ENCODE results near the gene TSPAN18.

TSPAN18 gene, protein sequence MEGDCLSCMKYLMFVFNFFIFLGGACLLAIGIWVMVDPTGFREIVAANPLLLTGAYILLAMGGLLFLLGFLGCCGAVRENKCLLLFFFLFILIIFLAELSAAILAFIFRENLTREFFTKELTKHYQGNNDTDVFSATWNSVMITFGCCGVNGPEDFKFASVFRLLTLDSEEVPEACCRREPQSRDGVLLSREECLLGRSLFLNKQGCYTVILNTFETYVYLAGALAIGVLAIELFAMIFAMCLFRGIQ

GRCh38 chr11:44726283-44727113, at the start of gene TSPAN18:
Gene TSPAN18 (plus strand): TSS chr11:44726962. CDS start chr11:44906417, 179,455 bp downstream.
- TF ChIP-seq, protein P1, sequence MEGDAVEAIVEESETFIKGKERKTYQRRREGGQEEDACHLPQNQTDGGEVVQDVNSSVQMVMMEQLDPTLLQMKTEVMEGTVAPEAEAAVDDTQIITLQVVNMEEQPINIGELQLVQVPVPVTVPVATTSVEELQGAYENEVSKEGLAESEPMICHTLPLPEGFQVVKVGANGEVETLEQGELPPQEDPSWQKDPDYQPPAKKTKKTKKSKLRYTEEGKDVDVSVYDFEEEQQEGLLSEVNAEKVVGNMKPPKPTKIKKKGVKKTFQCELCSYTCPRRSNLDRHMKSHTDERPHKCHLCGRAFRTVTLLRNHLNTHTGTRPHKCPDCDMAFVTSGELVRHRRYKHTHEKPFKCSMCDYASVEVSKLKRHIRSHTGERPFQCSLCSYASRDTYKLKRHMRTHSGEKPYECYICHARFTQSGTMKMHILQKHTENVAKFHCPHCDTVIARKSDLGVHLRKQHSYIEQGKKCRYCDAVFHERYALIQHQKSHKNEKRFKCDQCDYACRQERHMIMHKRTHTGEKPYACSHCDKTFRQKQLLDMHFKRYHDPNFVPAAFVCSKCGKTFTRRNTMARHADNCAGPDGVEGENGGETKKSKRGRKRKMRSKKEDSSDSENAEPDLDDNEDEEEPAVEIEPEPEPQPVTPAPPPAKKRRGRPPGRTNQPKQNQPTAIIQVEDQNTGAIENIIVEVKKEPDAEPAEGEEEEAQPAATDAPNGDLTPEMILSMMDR (IDR thresholded peaks at IDR 0.05; ENCODE audit: control insufficient read depth, extremely low read depth, insufficient read depth), result no peak
- no peak for DNase-seq (ENCODE audit: low read depth)
- H3K4me3 ChIP-seq (ENCODE audit: low read depth, low read length), result no peak within 1 kb of the TSS

DNA sequence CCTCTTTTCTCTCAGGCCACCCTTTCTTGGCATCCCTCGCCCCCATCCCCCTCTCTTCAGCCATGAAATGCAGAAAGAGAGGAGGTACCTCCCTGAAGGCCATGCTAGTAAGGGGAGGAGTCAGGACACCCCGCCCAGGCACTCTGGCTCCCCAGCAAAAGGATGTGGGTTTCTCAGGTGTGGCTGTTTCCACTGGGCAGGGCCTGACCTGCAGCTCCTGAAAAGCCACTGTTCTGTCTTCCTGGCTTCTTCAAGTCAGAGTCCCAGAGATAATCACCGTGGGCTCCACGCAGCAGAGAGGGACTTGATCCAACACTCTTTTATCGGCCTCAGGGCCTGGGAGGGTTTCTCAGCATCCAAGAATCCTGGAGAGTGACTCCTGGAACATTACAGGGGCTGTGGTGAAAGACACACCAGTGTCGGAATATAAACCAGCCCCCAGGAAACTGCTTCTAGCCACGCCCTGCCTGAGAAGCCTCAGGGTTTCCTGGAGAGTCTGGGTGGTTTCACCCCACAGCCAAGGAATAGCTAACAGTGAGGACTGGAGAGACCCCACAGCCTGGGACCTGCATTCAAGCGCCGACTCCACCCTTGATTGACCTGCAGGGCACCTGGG, 45.7 kb upstream of the TSPAN18 start:
- no peak overlapping the region for H3K4me3 ChIP-seq (ENCODE audit: low read depth, low read length)
- TF ChIP-seq, protein P1 (IDR thresholded peaks at IDR 0.05; ENCODE audit: control insufficient read depth, extremely low read depth, insufficient read depth), result no peak
- DNase-seq (ENCODE audit: low read depth), result no peak

DNA sequence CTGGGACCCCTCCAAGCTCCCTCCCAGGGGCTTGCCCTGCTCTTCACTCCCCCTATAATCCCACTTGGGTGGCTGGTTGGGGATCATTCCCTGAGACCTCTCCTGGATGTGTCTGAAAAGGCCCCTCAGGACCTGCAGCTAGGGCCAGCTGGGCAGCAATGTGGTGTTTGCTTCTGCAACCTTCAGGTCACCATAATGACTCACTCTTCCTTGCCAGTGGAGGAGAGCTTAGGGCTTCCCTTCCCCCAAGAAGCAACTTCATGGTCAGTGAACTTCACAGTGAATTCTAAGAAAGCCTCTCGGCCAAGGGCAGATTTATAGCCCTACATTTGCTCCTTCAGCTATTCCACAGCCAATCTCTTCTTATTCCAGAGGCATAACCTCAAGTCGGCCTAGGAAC, 45.1 kb upstream of the TSPAN18 start:
- TF ChIP-seq, protein P1 (IDR thresholded peaks at IDR 0.05; ENCODE audit: control insufficient read depth, extremely low read depth, insufficient read depth), result no peak
- no peak for DNase-seq (ENCODE audit: low read depth)
- H3K4me3 ChIP-seq (ENCODE audit: low read depth, low read length), result no peak overlapping the region

- no peak for DNase-seq (ENCODE audit: low read depth)
- no peak overlapping the region for H3K4me3 ChIP-seq (ENCODE audit: low read depth, low read length)
- TF ChIP-seq, protein P1 (IDR thresholded peaks at IDR 0.05; ENCODE audit: control insufficient read depth, extremely low read depth, insufficient read depth), result no peak
Observed at GRCh38 chr11:44684859-44685281, 41.9 kb upstream of the TSPAN18 start.

GRCh38 chr11:44687388-44687787, 39.4 kb upstream of the TSPAN18 start:
- no peak overlapping the region for H3K4me3 ChIP-seq (ENCODE audit: low read depth, low read length)
- TF ChIP-seq, protein P1 (IDR thresholded peaks at IDR 0.05; ENCODE audit: control insufficient read depth, extremely low read depth, insufficient read depth), result no peak
- DNase-seq (ENCODE audit: low read depth), result no peak

- no peak overlapping the region for H3K4me3 ChIP-seq (ENCODE audit: low read depth, low read length)
- TF ChIP-seq, protein P1 (IDR thresholded peaks at IDR 0.05; ENCODE audit: control insufficient read depth, extremely low read depth, insufficient read depth), result no peak
- DNase-seq (ENCODE audit: low read depth), result no peak
Observed at GRCh38 chr11:44689265-44689664, 37.5 kb upstream of the TSPAN18 start.
